Progenitor cell of endocrine pancreas (in vitro differentiated cells): ENCODE data around the gene CEP70. TPM values are rescaled to one million over a fixed set of nuclear protein-coding genes. Genes with fewer than 3 reads are reported as not detected.
"Not testable (repeated sequence)": the region's sequence is repeated elsewhere in the genome, so short reads cannot be mapped to it uniquely, and the experiment has no call there.

ENCODE experiments used
- DNase-seq: peaks from one replicate; pipeline ENCODE4 v3.0.0; 2021; ENCODE audit warnings: low spot score; ENCODE audit not compliant: unreplicated experiment
- H3K27ac Mint-ChIP-seq: 2 replicates; pipeline ENCODE4 v1.8.0; 2021; ENCODE audit warnings: mild to moderate bottlenecking, moderate library complexity, mixed read lengths
- H3K27me3 Mint-ChIP-seq: 2 replicates; pipeline ENCODE4 v1.8.0; 2021; ENCODE audit warnings: mixed read lengths
- H3K36me3 Mint-ChIP-seq: 2 replicates; pipeline ENCODE4 v1.8.0; 2022; ENCODE audit warnings: mixed read lengths; ENCODE audit not compliant: insufficient read depth
- H3K4me1 Mint-ChIP-seq: 2 replicates; pipeline ENCODE4 v1.8.0; 2021; ENCODE audit warnings: low read depth, mixed read lengths
- H3K4me3 Mint-ChIP-seq: 2 replicates; pipeline ENCODE4 v1.8.0; 2021; ENCODE audit warnings: low read depth, mild to moderate bottlenecking, moderate library complexity, mixed read lengths
- H3K9me3 Mint-ChIP-seq: 2 replicates; pipeline ENCODE4 v1.8.0; 2021; ENCODE audit warnings: low read depth, mixed read lengths
- total RNA-seq: library from RNA; stranded (reverse); gene quantifications from 2 replicates; pipeline ENCODE4 v1.2.1, GENCODE V29; 2021
- TF ChIP-seq, protein P1 (sequence below): fragments of 200-600 bp; sonication (generic); IDR thresholded peaks from one replicate; pipeline ENCODE4 v1.5.0; 2021; ENCODE audit warnings: antibody characterized with exemption, mild to moderate bottlenecking; ENCODE audit not compliant: unreplicated experiment

Gene CEP70
- total RNA-seq, 1 donor from 2014 or later, result 61.9 TPM

DNA sequence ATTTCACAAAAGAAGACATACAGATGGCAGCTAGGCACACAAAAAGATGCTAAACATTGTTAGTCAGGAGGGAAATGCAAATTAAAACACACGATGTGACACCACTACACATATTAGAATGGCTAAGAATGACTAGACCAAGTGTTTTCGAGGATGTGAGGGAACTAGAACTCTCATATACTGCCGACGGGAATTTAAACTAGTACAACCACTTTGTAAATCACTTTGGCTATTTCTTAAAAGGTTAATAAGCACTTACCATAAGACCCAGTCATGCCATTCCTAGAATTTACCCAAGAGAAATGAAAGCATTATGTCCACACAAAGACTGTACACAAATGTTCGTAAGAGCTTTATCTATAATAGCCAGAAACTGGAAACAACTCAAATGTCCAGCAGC lies 5.6 kb downstream of the CEP70 start:
- H3K36me3 Mint-ChIP-seq, result peaks cover 32% of the 10 kb centered on the region
- TF ChIP-seq, protein P1, sequence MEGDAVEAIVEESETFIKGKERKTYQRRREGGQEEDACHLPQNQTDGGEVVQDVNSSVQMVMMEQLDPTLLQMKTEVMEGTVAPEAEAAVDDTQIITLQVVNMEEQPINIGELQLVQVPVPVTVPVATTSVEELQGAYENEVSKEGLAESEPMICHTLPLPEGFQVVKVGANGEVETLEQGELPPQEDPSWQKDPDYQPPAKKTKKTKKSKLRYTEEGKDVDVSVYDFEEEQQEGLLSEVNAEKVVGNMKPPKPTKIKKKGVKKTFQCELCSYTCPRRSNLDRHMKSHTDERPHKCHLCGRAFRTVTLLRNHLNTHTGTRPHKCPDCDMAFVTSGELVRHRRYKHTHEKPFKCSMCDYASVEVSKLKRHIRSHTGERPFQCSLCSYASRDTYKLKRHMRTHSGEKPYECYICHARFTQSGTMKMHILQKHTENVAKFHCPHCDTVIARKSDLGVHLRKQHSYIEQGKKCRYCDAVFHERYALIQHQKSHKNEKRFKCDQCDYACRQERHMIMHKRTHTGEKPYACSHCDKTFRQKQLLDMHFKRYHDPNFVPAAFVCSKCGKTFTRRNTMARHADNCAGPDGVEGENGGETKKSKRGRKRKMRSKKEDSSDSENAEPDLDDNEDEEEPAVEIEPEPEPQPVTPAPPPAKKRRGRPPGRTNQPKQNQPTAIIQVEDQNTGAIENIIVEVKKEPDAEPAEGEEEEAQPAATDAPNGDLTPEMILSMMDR, result no peak
- H3K27ac Mint-ChIP-seq, result no peak overlapping the region
- H3K9me3 Mint-ChIP-seq, result peaks cover 11% of the 10 kb centered on the region
- no peak for DNase-seq
- no peaks in the 10 kb centered on the region for H3K27me3 Mint-ChIP-seq
- H3K4me3 Mint-ChIP-seq, result no peak overlapping the region
- peaks cover 7% of the 10 kb centered on the region for H3K4me1 Mint-ChIP-seq

DNA sequence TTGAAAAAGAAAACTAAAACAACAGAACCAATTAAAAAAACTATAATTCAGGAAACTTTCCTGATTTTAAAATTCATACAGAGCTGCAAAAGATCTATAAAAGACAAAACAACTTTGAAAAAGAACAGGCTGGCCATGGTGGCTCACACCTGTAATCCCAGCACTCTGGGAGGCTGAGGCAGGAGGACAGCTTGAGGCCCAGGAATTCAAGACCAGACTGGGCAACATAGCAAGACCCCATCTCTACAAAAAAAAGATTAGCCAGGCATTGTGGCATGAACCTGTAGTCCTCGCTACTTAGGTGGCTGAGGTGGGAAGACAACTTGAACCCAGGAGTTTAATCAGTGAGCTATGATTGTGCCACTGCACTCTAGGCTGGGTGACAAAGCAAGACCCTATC lies 6.7 kb downstream of the CEP70 start:
- Mint-ChIP-seq H3K27ac (no peak overlapping the region), H3K4me1 (peaks cover 7% of the 10 kb centered on the region), H3K27me3 (no peaks in the 10 kb centered on the region), H3K9me3 (peaks cover 11% of the 10 kb centered on the region), H3K4me3 (no peak overlapping the region), H3K36me3 (peaks cover 32% of the 10 kb centered on the region)
- DNase-seq, result no peak
- TF ChIP-seq, protein P1, result no peak

DNA sequence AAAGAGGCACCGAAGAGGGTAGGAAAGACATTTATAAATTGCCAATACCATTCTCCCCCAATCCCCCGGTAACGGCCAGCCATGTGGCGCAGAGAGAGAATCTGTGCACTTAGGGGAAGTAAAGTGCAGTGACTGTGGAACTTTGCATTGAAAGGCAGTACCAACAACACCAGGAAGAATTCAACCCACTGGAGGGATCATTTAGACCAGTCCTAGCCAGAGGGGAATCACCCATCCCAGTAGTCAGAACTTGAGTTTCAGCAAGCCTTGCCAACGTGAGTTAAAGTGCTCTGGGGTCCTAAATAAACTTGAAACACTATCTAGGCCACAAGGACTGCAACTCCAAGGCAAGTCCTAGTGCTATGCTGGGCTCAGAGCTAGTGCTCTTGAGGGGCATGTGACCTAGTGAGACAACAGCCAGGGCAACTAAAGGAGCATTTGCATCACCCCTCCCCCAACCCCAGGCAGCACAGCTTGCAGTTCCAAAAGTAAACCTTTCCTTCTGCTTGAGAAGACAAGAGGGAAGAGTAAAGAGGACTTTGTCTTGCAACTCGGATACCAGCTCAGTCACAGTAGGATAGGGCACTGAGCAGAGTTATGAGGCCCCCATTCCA lies 15.0 kb downstream of the CEP70 start:
- peaks cover 22% of the 10 kb centered on the region for H3K9me3 Mint-ChIP-seq
- H3K4me3 Mint-ChIP-seq, result no peak overlapping the region
- H3K27ac Mint-ChIP-seq, result no peak overlapping the region
- TF ChIP-seq, protein P1, result no peak
- no peak for DNase-seq
- H3K27me3 Mint-ChIP-seq, result no peaks in the 10 kb centered on the region
- peaks cover 30% of the 10 kb centered on the region for H3K36me3 Mint-ChIP-seq
- peaks cover 8% of the 10 kb centered on the region for H3K4me1 Mint-ChIP-seq

DNA sequence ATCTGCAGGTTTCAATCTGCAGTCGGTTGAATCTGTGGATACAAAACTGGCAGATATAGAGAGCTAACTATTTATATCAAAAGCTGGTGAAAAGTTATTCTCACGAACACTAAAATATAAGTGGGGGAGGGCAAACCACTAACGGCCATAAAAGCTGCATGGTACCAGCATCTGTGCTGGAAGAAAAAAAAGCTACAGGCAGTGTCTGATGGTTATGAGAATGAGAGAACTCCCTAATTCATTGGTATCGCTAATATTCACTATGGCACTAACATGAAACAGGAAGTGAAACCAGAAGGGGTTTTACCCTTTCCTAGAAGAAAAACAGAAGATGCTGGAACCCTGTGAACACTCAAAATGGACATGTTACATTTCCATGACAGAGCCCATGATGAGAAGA lies 15.9 kb downstream of the CEP70 start:
- H3K36me3 Mint-ChIP-seq, result peaks cover 38% of the 10 kb centered on the region
- no peak for DNase-seq

DNA sequence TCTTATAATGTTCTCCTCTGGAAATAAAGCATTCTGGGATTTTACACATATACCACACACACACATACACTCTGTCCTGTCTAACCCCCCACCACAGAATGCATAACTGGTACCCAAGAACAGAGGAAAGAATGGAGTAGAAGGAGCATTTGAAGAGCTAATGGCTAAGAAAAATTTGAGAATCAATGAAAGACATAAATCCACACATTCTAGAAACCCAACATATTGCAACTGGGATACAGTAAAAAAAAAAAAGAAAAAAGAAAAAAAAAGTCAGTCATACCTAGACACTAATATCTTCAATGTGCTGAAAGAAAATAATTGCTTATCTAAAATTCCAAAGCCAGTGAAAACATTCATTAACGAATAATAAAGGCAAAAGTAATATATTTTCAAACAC lies 20.9 kb downstream of the CEP70 start:
- TF ChIP-seq, protein P1, result no peak
- Mint-ChIP-seq H3K27me3 (no peaks in the 10 kb centered on the region), H3K27ac (no peak overlapping the region), H3K36me3 (peaks cover 53% of the 10 kb centered on the region), H3K4me3 (no peak overlapping the region), H3K9me3 (peaks cover 33% of the 10 kb centered on the region), H3K4me1 (peaks cover 2% of the 10 kb centered on the region)
- DNase-seq, result no peak

More for the DNA sequence above, 15.9 kb downstream of the CEP70 start:
- Mint-ChIP-seq H3K9me3 (peaks cover 30% of the 10 kb centered on the region), H3K4me1 (peaks cover 8% of the 10 kb centered on the region), H3K27ac (no peak overlapping the region), H3K4me3 (no peak overlapping the region), H3K27me3 (no peaks in the 10 kb centered on the region)
- TF ChIP-seq, protein P1, result no peak

DNA sequence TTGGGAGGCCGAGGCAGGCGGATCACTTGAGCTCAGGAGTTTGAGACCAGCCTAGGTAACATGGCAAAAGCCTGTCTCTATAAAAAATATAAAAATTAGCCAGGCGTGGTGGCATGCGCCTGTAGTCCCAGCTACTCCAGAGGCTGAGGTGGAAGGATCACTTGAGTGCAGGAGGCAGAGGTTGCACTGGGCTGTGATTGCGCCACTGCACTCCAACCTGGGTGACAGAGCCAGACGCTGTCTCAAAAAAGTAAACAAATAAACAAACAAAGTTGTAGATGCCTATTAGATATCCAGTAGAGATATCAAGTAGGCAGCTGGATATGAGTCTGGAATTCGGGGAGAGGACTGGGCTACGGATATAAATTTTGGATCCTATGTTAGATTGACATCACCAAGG lies 24.4 kb downstream of the CEP70 start:
- H3K9me3 Mint-ChIP-seq, result peaks cover 30% of the 10 kb centered on the region
- not testable (repeated sequence) for H3K27ac Mint-ChIP-seq, DNase-seq, H3K27me3 Mint-ChIP-seq, H3K4me3 Mint-ChIP-seq
- peaks cover 54% of the 10 kb centered on the region for H3K36me3 Mint-ChIP-seq
- H3K4me1 Mint-ChIP-seq, result peaks cover 12% of the 10 kb centered on the region
